Thymus (tissue), 11 donors: ENCODE results near the gene FOXN3. TPM values are rescaled to one million over a fixed set of nuclear protein-coding genes. Genes with fewer than 3 reads are reported as not detected.
A peak's percentile ranks its signal among the peaks of the same experiment; 100 is the strongest.

Source experiments
- DNase-seq, 9 donors: peaks; one replicate each; pipeline ENCODE4 v3.0.0-alpha.2; 2013; ENCODE audit warnings: low spot score in 9 of 9, low read depth in 6 of 9, missing footprints in 1 of 9
- H3K27ac ChIP-seq, 2 donors: one replicate each; pipeline ENCODE4 v1.5.1; 2013; ENCODE audit warnings: control low read depth in 1 of 2, low read depth in 1 of 2, low read length in 1 of 2, mild to moderate bottlenecking in 1 of 2, moderate library complexity in 1 of 2
- H3K27me3 ChIP-seq, 2 donors: one replicate each; pipeline ENCODE4 v1.5.1; 2013; ENCODE audit warnings: low read length in 1 of 2; ENCODE audit not compliant: control insufficient read depth in 2 of 2, insufficient read depth in 1 of 2
- H3K36me3 ChIP-seq, 2 donors: one replicate each; pipeline ENCODE4 v1.5.1; 2013; ENCODE audit warnings: low read length in 1 of 2, mild to moderate bottlenecking in 1 of 2, moderate library complexity in 1 of 2; ENCODE audit not compliant: control insufficient read depth in 2 of 2, insufficient read depth in 2 of 2
- H3K4me1 ChIP-seq, 2 donors: one replicate each; pipeline ENCODE4 v1.5.1; 2013; ENCODE audit warnings: low read length in 2 of 2; ENCODE audit not compliant: control insufficient read depth in 2 of 2, insufficient read depth in 2 of 2
- H3K4me3 ChIP-seq, 2 donors: one replicate each; pipeline ENCODE4 v1.5.1; 2013; ENCODE audit warnings: low read length in 2 of 2, control low read depth in 1 of 2, mild to moderate bottlenecking in 1 of 2
- H3K9me3 ChIP-seq, 2 donors: one replicate each; pipeline ENCODE4 v1.5.1; 2013; ENCODE audit warnings: low read length in 1 of 2, mild to moderate bottlenecking in 1 of 2; ENCODE audit not compliant: control insufficient read depth in 2 of 2, insufficient read depth in 1 of 2
- WGBS: extraction: QIAGEN DNeasy Blood & Tissue Kit; methylation state at CpG from one replicate; pipeline ENCODE4 v1.1.7; 2013; 5-methylcytosine and 5-hydroxymethylcytosine counted together
- polyA plus RNA-seq: library from polyadenylated mRNA; stranded (reverse); fragments of 200-250 nt; gene quantifications from one replicate; pipeline ENCODE4 v1.2.3, GENCODE V29; 2013
- total RNA-seq: library from RNA; stranded (reverse); fragments of 120-200 nt; gene quantifications from one replicate; pipeline ENCODE4 v1.2.4, GENCODE V29; 2013
- donor health status: healthy.

FOXN3 gene
- total and polyA plus RNA-seq, 2 donors = 21.9 to 32.5 TPM

DNA sequence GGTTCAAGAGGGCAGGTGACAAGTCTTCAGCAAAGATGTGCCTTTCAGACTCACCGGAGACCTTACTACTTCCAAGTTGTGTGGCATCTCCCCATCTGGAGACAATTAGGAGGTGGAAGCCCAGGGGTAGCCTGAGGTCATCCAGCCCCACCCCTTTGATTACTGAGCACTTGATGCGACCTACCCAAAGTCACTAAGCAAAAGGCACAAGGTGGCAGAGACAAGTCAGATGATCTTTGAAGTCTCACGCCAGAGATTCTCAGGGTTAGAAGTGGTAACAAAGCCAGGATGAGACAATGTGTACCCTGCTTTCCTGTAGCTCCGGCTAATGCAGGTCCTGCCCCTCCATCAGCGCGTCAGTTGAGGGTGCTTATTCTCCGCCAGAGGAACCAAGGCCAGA is 1.4 kb upstream of the FOXN3 start:
- peak in 1 of 9 donors; percentile 38 for DNase-seq
- H3K9me3 ChIP-seq = no peaks in the 10 kb centered on the region
- no peak overlapping the region for H3K4me3 ChIP-seq
- H3K36me3 ChIP-seq = peaks cover 0 to 7% of the 10 kb centered on the region in 2 donors
- H3K27ac ChIP-seq = peak overlapping the region in 1 of 2 donors; percentile 60
- WGBS = 70% methylated on average over 7 of the region's 7 CpGs
- peaks cover 0 to 2% of the 10 kb centered on the region in 2 donors for H3K27me3 ChIP-seq
- H3K4me1 ChIP-seq = peaks cover 15 to 33% of the 10 kb centered on the region in 2 donors

DNA sequence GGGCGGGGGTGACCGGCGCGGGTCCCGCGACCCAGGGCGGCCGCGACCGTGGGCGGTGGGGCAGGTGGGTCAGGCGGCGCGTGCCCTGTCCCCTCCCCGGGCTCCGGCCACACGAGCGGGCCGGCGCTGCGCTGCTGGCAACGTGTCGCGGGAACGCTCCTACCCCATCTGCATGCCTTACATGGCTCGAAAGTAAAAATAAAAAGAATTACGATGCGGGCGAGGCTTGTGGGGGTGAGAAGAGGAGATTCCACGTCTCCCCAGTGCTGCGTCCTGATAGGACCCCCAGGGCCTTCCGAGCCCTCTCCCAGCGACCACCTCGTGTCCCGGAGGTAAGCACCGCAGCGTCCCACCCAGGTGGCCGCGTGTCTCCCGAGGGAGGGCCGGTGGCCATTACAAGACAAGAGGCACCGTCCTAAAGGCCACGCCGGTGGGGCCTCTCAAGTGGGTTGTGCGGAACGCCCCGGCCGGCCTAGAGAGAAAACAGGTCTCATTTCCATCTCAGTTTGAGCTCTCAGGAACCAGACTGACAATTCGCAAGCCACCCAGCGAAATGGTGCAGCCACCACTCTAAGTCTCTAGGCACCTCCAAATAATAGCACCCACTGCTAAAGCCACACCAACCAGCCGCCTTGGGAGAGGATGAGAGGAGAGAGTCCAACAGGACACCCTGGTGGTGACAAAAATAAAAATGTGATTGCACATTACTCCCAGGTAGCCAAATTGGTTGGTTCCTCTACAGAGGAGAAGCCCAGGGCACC is 612 bp upstream of the FOXN3 start:
- peak in 4 of 9 donors; percentile 40 to 76 (median 48) for DNase-seq
- Histone ChIP-seq H3K4me3 (peak overlapping the region; percentile 59 to 90), H3K9me3 (peaks cover 0 to under 1% of the 10 kb centered on the region in 2 donors), H3K4me1 (peaks cover 15 to 29% of the 10 kb centered on the region in 2 donors), H3K27me3 (peaks cover 0 to 2% of the 10 kb centered on the region in 2 donors), H3K36me3 (peaks cover under 1 to 7% of the 10 kb centered on the region in 2 donors), H3K27ac (peak overlapping the region; percentile 82 to 86)
- WGBS = under 1% methylated on average over 51 of the region's 51 CpGs

DNA sequence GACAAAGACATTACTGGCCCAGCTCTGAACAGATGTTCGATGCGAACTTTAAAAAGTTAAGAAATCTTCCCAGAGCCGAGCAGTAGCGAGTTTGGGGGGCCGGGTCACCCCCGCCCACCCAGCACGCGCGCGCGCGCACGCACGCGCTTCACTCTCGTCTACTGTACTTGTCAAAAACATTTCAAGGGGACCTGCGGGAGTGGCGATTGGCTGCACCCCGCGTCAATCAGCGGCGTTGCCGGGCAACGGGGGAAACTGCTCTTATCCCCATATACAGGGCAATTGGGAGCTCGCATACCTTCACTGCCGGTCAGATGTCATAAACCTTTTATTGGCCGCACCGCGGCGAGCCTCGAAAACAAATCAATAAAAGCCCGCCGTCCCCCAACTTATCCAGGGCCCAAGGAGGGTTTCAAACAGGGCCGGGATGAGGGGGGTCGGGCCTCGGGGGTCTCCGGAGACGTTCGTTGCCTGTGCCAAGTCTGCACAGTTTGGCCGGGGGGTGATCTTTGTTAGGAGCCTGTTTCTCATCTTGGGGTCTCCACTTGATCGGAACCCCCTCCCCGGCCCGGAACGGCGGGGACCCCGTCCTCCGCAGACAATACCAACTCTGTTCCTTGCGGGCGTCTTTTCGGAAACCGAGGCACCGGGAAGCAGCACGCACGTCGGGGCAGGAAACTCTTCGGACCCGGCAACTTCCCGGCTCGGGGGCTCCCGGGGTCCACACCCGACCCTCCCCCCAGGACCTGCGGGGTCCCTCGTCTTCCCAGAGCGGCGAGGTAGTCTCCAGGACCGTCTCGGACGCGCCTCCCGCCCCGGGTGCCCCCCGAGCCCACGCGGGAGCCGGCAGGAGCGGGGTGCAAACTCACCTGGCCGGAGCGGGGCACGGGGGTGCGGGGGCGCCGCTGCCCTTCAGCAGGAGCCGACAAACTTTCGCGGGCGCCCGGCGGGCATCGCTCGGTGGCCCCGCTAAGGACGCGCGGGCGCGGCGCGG is 734 bp downstream of the FOXN3 start:
- peak; percentile 97 to 100 (median 99) for DNase-seq
- peaks cover 15 to 24% of the 10 kb centered on the region in 2 donors for H3K4me1 ChIP-seq

DNA sequence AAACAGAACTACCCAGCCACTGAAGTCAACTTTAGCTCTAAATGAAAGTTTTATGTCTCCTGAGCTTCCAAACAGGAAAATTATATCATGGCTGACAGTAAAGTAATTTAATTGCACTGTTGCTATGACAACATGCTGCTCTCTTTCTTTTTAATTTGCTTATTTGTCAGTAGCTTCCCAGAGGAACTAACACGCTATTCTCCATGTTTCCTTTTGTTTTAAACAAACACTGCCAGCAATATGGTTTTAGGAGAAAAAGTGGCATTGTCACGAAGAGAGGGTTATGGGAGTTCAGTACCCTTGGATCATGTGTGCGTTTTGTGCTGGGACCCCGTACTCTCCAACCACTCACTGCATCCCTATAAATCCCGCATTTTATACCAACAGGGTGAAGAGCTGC is 1.9 kb downstream of the FOXN3 start:
- no peak for DNase-seq
- H3K27me3 ChIP-seq = peaks cover 0 to 2% of the 10 kb centered on the region in 2 donors
- peak overlapping the region in 1 of 2 donors; percentile 90 for H3K4me3 ChIP-seq
- H3K27ac ChIP-seq = peak overlapping the region in 1 of 2 donors; percentile 89
- H3K36me3 ChIP-seq = peaks cover 22 to 23% of the 10 kb centered on the region in 2 donors
- peaks cover 19 to 30% of the 10 kb centered on the region in 2 donors for H3K4me1 ChIP-seq
- peaks cover 0 to 2% of the 10 kb centered on the region in 2 donors for H3K9me3 ChIP-seq
- WGBS = 92% methylated on average over 5 of the region's 5 CpGs

More for the DNA sequence above, 734 bp downstream of the FOXN3 start:
- under 1% methylated on average over 98 of the region's 98 CpGs for WGBS
- Histone ChIP-seq H3K27ac (peak overlapping the region; percentile 86 to 89), H3K27me3 (peaks cover 0 to 2% of the 10 kb centered on the region in 2 donors), H3K4me3 (peak overlapping the region; percentile 90 to 93), H3K36me3 (peaks cover 12 to 17% of the 10 kb centered on the region in 2 donors), H3K9me3 (peaks cover 0 to 2% of the 10 kb centered on the region in 2 donors)

DNA sequence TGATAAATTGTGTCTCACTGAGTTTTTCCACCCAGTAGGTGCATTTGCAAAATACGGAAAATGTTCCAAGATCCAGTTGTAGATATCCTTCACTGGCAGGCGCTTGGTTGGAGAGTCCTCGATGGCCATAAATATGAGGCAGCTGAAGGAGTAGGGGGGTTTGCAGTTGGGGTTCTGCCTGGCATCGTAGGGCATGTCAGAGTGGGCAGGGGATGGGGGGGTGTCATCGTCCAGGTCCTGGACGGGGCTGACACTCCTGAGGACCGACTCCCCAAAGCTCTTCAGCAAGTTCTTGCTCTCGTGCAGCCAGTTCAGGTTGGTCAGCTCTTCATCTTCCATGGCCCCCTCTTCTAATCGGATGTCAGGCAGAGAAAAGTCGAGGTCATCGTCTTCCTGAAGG is 5.1 kb downstream of the FOXN3 start:
- H3K27me3 ChIP-seq = no peaks in the 10 kb centered on the region
- H3K4me1 ChIP-seq = peaks cover 19 to 36% of the 10 kb centered on the region in 2 donors
- peaks cover 0 to 2% of the 10 kb centered on the region in 2 donors for H3K9me3 ChIP-seq
- H3K27ac ChIP-seq = no peak overlapping the region
- WGBS = 99% methylated on average over 11 of the region's 11 CpGs
- H3K4me3 ChIP-seq = no peak overlapping the region
- no peak for DNase-seq
- H3K36me3 ChIP-seq = peaks cover 23 to 34% of the 10 kb centered on the region in 2 donors

DNA sequence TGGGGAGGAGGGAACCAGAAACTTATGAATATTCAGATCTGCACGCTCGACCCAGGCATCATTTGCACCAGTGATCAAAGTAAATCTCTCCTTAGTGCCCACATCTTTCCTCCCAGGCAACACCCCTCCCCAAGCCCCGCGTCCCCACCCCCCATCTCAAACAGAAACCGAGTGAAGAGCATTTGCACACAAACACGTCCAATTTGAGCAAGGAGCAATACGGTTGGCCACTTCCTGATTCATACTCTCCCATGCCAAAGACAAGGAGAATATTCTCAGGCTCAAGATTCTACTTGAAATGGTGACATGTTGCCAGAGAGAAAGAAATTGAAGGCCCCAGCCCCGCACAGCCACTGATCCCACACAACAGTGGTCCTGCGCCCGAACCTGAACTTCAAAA is 7.1 kb downstream of the FOXN3 start:
- Histone ChIP-seq H3K27me3 (no peaks in the 10 kb centered on the region), H3K36me3 (peaks cover 33 to 39% of the 10 kb centered on the region in 2 donors), H3K4me1 (peaks cover 15 to 38% of the 10 kb centered on the region in 2 donors), H3K27ac (peak overlapping the region; percentile 72 to 81), H3K9me3 (peaks cover 0 to 2% of the 10 kb centered on the region in 2 donors), H3K4me3 (no peak overlapping the region)
- no peak for DNase-seq
- 56% methylated on average over 10 of the region's 10 CpGs for WGBS

DNA sequence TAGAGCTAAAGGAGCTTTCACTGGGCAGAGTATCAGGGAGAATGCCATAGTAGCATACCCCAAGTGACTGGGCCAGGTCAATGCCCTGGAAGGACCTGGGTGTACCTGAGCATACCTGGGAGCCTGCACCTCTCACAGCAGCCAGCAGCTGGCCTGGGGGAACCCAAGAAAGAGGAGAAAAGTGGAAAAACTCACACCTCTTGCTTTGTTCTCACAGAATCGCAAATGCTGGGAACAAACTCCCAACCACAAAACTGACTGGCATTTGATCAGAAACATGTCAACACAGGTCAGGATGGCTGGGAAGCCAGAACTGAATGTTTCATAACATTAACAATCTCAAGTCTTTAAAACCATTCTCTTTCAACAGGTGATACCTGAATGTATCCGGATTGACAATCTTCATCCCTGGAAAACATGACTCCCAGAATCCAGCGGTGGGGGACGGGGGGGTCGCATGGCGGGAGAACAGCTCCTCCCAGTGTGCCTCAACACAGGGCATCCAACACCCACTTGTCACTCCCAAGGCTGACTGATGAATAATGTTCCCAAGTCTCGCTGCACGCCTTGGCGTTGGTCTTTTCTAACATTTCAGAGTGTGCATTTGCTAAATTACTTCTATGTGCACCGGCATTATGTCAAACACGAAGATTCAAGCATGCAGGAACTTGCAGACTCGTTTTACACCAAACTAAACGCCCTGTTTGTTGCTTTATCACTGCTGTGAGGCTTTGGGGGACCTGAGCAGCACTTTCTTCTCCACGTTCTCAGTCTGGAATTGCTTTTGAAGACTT is 7.9 kb downstream of the FOXN3 start:
- no peaks in the 10 kb centered on the region for H3K27me3 ChIP-seq
- H3K9me3 ChIP-seq = peaks cover 0 to 2% of the 10 kb centered on the region in 2 donors
- no peak for DNase-seq
- no peak overlapping the region for H3K4me3 ChIP-seq
- peak overlapping the region in 1 of 2 donors; percentile 72 for H3K27ac ChIP-seq
- WGBS = 82% methylated on average over 14 of the region's 14 CpGs
- H3K4me1 ChIP-seq = peaks cover 14 to 35% of the 10 kb centered on the region in 2 donors
- peaks cover 30 to 46% of the 10 kb centered on the region in 2 donors for H3K36me3 ChIP-seq

DNA sequence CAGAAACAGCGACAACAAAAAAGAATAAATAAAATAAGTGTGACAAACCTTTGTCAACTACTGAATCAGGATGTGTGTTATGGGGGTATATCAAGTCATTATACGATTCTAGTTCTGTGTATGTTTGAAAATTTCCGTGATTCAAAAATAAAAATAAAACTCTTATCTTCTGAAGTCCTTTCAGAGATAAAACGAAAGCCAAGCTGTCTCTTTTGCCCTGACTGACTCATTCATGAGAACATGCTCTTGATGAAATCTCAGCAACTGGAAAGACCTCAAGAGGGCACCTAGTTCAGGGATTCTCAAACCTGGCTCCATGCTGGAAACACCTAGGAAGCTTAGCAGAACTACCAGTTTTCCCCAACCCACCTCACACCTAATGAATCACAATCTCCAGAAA is 9.2 kb downstream of the FOXN3 start:
- DNase-seq = no peak
- Histone ChIP-seq H3K4me1 (peaks cover 14 to 35% of the 10 kb centered on the region in 2 donors), H3K9me3 (peaks cover 0 to 2% of the 10 kb centered on the region in 2 donors), H3K27me3 (no peaks in the 10 kb centered on the region), H3K36me3 (peaks cover 26 to 46% of the 10 kb centered on the region in 2 donors), H3K27ac (peak overlapping the region in 1 of 2 donors; percentile 33), H3K4me3 (no peak overlapping the region)
- WGBS = 90% methylated on average over 4 of the region's 4 CpGs
